ENCODE measurements around the gene LEO1. TPM values are rescaled to one million over a fixed set of nuclear protein-coding genes. Genes with fewer than 3 reads are reported as not detected.

The LEO1 gene
- total RNA-seq, 2 donors from 2014 or later, result 9.8 to 10.8 TPM

Other genes starting within 250 kb of the LEO1 start
- 1 to 10 TPM; 6.2 to 9.2 TPM for gene LYSMD2, start 234.1 kb downstream of the LEO1 start, total RNA-seq
- 10 to 100 TPM in 1 of 2 donors, 1 to 10 TPM in 1; 6.0 to 16.7 TPM for gene TMOD2, start 220.2 kb downstream of the LEO1 start, total RNA-seq
- gene TMOD3, start 142.1 kb downstream of the LEO1 start, total RNA-seq, result 10 to 100 TPM; 22.7 to 23.9 TPM
- 10 to 100 TPM; 16.6 to 21.5 TPM for gene MAPK6, start 47.4 kb upstream of the LEO1 start, total RNA-seq
- not detected for gene BCL2L10, start 141.0 kb upstream of the LEO1 start, total RNA-seq
- gene GNB5, start 219.6 kb upstream of the LEO1 start, total RNA-seq, result 10 to 100 TPM; 36.3 to 63.4 TPM